ENCODE results near the gene LGR4. TPM values are rescaled to one million over a fixed set of nuclear protein-coding genes. Genes with fewer than 3 reads are reported as not detected.

Gene LGR4
- total RNA-seq, 1 experiment from 2014 or later: 37.1 TPM

DNA sequence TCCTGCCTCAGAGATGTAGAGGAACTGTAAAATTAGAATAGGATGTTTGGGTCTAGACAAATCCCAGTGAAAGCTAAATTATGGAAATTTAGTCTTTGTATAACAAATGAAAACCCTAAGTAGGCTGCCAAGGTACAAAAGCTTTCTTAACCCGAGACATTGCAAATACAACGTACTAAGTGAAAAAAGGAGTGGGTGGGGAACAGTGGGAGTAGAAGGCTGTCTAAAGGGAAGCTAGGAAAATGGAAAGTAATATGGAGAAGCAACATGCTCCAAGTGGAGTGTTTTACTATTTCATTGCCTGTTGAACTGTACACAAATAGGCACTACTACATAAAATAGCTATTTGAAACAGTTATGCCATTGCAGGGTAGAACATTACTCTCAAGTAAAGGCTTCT lies 40.8 kb upstream of the LGR4 start:
- BruUV-seq (replicated peaks): no TSS peak
- H3K27me3 Mint-ChIP-seq (ENCODE audit: insufficient read depth, unreplicated experiment): peaks cover 13% of the 10 kb centered on the region
- no peak for DNase-seq
- no peaks in the 10 kb centered on the region for H3K27me3 ChIP-seq (replicated peaks; ENCODE audit: control insufficient read depth, insufficient read depth, low read length)
- ChIA-PET POLR2A (no interaction called here), CTCF (no interaction called here)
- no peak overlapping the region for H3K4me3 Mint-ChIP-seq (ENCODE audit: unreplicated experiment)
- H3K4me1 ChIP-seq: no peaks in the 10 kb centered on the region
- H3K36me3 ChIP-seq (ENCODE audit: control insufficient read depth, insufficient read depth, low read length): no peaks in the 10 kb centered on the region
- intact Hi-C loops (cut with micrococcal nuclease; ENCODE audit: unreplicated experiment): no loop called here
- no peak overlapping the region for H3K27ac Mint-ChIP-seq (ENCODE audit: unreplicated experiment)
- H3K4me1 Mint-ChIP-seq (ENCODE audit: low read depth, unreplicated experiment): peaks cover 1% of the 10 kb centered on the region
- no peaks in the 10 kb centered on the region for H3K36me3 Mint-ChIP-seq (ENCODE audit: insufficient read depth, unreplicated experiment)
- TF ChIP-seq, protein P1, sequence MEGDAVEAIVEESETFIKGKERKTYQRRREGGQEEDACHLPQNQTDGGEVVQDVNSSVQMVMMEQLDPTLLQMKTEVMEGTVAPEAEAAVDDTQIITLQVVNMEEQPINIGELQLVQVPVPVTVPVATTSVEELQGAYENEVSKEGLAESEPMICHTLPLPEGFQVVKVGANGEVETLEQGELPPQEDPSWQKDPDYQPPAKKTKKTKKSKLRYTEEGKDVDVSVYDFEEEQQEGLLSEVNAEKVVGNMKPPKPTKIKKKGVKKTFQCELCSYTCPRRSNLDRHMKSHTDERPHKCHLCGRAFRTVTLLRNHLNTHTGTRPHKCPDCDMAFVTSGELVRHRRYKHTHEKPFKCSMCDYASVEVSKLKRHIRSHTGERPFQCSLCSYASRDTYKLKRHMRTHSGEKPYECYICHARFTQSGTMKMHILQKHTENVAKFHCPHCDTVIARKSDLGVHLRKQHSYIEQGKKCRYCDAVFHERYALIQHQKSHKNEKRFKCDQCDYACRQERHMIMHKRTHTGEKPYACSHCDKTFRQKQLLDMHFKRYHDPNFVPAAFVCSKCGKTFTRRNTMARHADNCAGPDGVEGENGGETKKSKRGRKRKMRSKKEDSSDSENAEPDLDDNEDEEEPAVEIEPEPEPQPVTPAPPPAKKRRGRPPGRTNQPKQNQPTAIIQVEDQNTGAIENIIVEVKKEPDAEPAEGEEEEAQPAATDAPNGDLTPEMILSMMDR (IDR thresholded peaks at IDR 0.05; ENCODE audit: insufficient read depth in 1 of 2, low read depth in 1 of 2, low read length in 1 of 2, severe bottlenecking in 1 of 2, unreplicated experiment in 1 of 2): no peak
- H3K9me3 Mint-ChIP-seq (ENCODE audit: unreplicated experiment): no peaks in the 10 kb centered on the region
- no peak overlapping the region for H3K4me3 ChIP-seq (ENCODE audit: low read depth, low read length)
- H3K9me3 ChIP-seq: no peaks in the 10 kb centered on the region; the same call in 1 of the 2 replicates

DNA sequence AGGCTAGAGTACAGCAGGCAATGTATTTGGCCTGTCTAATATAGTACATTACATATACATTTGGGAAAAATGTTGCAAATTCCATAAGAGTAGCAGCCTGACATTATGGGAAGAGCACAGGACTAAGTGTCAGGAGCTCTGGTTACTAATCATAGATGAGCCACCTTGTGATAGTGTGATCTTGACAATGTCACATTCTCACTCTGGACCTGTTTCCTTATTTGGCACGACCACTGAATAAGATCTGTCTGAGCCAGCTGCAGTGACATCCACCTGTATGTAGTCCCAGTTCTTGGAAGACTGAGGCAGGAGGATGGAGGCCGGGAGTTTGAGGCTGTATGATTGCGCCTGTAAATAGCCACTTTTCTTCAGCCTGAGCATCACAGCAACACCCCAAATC lies 39.6 kb upstream of the LGR4 start:
- H3K27me3 Mint-ChIP-seq (ENCODE audit: insufficient read depth, unreplicated experiment): peaks cover 3% of the 10 kb centered on the region
- Histone ChIP-seq H3K4me3 (ENCODE audit: low read depth, low read length) (no peak overlapping the region), H3K27me3 (replicated peaks; ENCODE audit: control insufficient read depth, insufficient read depth, low read length) (no peaks in the 10 kb centered on the region), H3K36me3 (ENCODE audit: control insufficient read depth, insufficient read depth, low read length) (no peaks in the 10 kb centered on the region), H3K9me3 (no peaks in the 10 kb centered on the region; the same call in 1 of the 2 replicates), H3K4me1 (0 out of 2 replicates have a peak, but pooled peaks cover 3% of the 10 kb centered on the region)
- BruUV-seq (replicated peaks): no TSS peak
- DNase-seq: no peak
- TF ChIP-seq, protein P1 (IDR thresholded peaks at IDR 0.05; ENCODE audit: insufficient read depth in 1 of 2, low read depth in 1 of 2, low read length in 1 of 2, severe bottlenecking in 1 of 2, unreplicated experiment in 1 of 2): no peak
- intact Hi-C loops (cut with micrococcal nuclease; ENCODE audit: unreplicated experiment): no loop called here
- H3K9me3 Mint-ChIP-seq (ENCODE audit: unreplicated experiment): no peaks in the 10 kb centered on the region
- H3K4me1 Mint-ChIP-seq (ENCODE audit: low read depth, unreplicated experiment): peaks cover 13% of the 10 kb centered on the region
- H3K27ac Mint-ChIP-seq (ENCODE audit: unreplicated experiment): no peak overlapping the region
- no peaks in the 10 kb centered on the region for H3K36me3 Mint-ChIP-seq (ENCODE audit: insufficient read depth, unreplicated experiment)
- ChIA-PET CTCF (no interaction called here), POLR2A (no interaction called here)
- H3K4me3 Mint-ChIP-seq (ENCODE audit: unreplicated experiment): no peak overlapping the region

GRCh38 chr11:27509908-27510307 lies 37.3 kb upstream of the LGR4 start:
- no peaks in the 10 kb centered on the region for H3K36me3 ChIP-seq (ENCODE audit: control insufficient read depth, insufficient read depth, low read length)
- POLR2A ChIA-PET: no interaction called here
- Mint-ChIP-seq H3K4me1 (ENCODE audit: low read depth, unreplicated experiment) (peaks cover 15% of the 10 kb centered on the region), H3K4me3 (ENCODE audit: unreplicated experiment) (no peak overlapping the region), H3K9me3 (ENCODE audit: unreplicated experiment) (no peaks in the 10 kb centered on the region), H3K36me3 (ENCODE audit: insufficient read depth, unreplicated experiment) (no peaks in the 10 kb centered on the region), H3K27me3 (ENCODE audit: insufficient read depth, unreplicated experiment) (no peaks in the 10 kb centered on the region), H3K27ac (ENCODE audit: unreplicated experiment) (no peak overlapping the region)
- intact Hi-C loops (cut with micrococcal nuclease; ENCODE audit: unreplicated experiment): no loop called here
- TF ChIP-seq, protein P1 (IDR thresholded peaks at IDR 0.05; ENCODE audit: insufficient read depth in 1 of 2, low read depth in 1 of 2, low read length in 1 of 2, severe bottlenecking in 1 of 2, unreplicated experiment in 1 of 2): no peak
- H3K4me1 ChIP-seq: peaks cover 10% of the 10 kb centered on the region; the same call in 1 of the 2 replicates
- CTCF ChIA-PET: no interaction called here
- DNase-seq: no peak
- BruUV-seq (replicated peaks): no TSS peak
- H3K27me3 ChIP-seq (replicated peaks; ENCODE audit: control insufficient read depth, insufficient read depth, low read length): no peaks in the 10 kb centered on the region
- no peaks in the 10 kb centered on the region; the same call in 1 of the 2 replicates for H3K9me3 ChIP-seq
- H3K4me3 ChIP-seq (ENCODE audit: low read depth, low read length): no peak overlapping the region
